GM20431 (cell line): Measurements from ENCODE around the gene STK17A.
"Not testable (repeated sequence)": the region's sequence is repeated elsewhere in the genome, so short reads cannot be mapped to it uniquely, and the experiment has no call there.

Experiments
- in situ Hi-C: fragments of 300-500 bp; cut with MseI, MboI; formaldehyde crosslinking; loops from one replicate; pipeline ENCODE4 v1.15.0; 2020; ENCODE audit warnings: low sequenced_read_pairs; ENCODE audit not compliant: unreplicated experiment

The STK17A gene

DNA sequence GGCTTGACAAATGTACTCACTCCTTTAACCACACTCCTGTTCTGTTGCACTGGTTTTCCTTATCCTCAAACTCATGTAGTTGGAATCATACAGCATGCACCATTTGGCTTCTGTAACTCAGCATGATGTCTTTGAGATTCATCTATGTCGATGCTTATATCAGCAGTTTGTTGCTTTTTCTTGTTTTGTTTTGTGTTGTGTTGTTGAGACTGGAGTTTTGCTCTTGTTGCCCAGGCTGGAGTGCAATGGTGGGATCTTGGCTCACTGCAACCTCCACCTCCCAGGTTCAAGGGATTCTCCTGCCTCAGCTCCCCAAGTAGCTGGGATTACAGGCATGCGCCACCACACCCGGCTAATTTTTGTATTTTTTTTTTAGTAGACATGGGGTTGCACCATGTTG lies 44.9 kb downstream of the STK17A start:
- in situ Hi-C loops = not testable (repeated sequence)

DNA sequence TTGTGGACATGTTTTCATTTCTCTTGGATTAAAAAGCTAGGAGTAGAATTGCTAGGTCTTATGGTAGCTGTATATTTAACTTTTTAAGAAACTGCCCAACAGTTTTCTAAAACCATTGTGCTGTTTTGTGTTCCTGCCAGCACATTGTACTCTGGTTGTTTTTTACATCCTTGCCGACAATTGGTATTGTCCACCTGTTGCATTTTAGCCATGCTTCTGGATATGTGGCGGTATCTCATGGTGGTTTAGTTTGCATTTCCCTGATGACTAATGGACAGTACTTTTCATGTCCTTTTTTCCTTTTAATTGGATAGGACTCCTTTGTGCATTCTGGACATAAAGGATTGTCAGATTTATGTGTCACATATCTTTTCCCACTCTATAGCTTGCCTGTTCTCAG lies 45.5 kb downstream of the STK17A start:
- in situ Hi-C loops = no loop called here

DNA sequence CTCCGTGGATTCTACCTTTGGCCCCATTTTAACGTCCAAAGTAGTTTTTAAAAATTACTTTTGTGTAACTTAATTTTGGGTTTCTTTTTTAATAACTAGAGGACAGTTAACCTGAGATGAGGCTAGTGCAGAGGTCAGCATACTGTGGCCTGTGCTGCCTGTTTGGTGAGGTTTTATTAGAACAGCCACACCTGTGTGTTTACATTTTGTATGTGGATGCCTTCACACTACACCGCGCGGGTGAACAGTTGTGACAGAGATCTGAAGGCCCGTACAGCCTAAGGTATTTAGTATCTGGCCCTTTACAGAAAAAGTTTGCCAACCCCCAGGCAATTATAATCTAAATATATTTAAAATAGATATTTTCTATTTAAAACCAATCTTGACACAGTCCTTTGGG lies 46.9 kb downstream of the STK17A start:
- in situ Hi-C loops = no loop called here

DNA sequence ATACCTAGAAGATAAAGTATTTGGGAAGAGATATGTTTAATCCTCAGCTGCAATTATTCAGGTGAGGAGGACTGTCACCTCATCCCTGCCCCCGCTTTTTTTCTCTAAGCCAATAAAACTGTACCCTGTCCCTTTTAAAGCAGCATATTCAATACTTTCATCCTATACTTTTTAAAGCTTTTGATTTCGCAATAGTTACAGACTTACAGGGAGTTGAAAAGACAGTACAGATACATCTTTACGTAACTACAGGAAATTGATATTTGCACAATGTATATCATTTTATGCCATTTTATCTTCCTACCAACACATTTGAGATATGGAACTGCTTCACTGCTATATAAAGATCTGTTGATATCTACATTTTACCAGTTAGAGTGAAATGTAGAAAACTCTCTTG lies 47.6 kb downstream of the STK17A start:
- in situ Hi-C loops = no loop called here

DNA sequence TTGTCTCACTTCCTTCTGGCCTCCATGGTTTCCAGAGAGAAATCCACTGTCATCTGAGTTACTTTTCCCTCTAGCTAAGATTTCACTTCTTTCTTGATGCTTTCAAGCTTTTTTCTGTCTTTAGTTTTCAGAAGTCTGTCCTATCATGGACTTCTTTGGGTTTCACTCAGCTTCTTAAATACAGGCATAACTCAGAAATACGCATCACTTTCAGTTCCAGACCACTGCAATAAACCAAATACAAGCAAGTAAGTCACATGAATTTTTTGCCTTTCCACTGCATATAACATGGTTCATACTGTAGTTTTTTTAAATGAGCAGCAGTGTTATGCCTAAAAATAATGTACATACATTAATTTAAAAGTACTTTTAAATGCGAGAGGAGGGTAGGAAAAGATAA lies 48.7 kb downstream of the STK17A start:
- in situ Hi-C loops = no loop called here

DNA sequence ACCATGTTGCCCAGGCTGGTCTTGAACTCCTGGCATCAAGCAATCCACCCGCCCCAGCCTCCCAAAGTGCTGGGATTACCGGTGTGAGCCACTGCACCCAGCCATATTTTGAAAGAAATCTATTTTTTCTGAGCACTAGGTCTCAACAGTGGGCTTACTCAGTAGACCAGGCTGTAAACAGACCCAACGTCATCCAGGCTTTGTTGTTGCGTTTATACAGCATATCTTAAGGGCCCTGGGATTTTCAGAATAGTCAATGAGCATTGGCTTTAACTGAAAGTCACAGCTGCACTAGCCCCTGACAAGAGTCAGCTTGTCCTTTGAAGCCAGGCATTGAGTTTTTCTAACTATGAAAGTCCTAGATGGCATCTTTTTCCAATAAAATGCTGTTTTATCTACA lies 49.8 kb downstream of the STK17A start:
- in situ Hi-C loops = no loop called here

DNA sequence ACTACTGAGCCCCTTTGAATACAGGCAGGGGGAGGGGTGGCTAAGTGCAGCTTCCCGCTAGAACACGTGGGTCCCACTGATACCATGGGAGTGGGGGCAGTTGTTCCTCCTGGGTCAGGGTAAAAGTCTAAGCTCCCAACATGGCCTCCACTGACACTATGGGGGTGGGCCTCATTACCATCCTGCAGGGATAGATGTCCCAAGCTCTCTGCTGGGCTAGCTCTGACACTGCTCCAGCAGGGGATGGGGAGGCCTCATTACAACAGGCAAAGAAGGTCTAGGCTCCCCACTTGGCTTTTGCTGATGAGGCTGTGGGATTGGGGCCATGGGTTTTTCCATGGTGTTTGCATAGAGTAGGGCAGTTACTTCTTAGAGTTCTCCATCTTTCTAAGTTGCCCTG lies 51.5 kb downstream of the STK17A start:
- in situ Hi-C loops = no loop called here

DNA sequence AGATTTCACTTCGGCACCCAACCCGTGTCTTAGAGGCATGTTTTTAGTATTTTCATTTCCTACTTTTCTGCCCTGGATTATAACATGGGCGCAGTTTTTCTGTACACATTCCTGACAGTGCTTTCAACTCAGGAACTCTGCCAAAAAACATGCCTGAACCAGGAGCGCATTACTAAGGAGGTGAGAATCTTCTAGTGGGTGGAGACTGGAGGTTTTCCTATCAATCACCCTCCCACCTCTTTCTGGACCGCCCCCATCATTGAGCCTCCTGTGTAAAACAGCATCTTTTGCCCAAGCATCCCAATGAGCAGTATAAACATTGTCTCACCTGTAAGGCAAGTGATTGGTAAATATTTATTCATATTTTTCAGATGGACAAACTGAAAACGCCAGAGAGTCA lies 53.2 kb downstream of the STK17A start:
- in situ Hi-C loops = no loop called here

DNA sequence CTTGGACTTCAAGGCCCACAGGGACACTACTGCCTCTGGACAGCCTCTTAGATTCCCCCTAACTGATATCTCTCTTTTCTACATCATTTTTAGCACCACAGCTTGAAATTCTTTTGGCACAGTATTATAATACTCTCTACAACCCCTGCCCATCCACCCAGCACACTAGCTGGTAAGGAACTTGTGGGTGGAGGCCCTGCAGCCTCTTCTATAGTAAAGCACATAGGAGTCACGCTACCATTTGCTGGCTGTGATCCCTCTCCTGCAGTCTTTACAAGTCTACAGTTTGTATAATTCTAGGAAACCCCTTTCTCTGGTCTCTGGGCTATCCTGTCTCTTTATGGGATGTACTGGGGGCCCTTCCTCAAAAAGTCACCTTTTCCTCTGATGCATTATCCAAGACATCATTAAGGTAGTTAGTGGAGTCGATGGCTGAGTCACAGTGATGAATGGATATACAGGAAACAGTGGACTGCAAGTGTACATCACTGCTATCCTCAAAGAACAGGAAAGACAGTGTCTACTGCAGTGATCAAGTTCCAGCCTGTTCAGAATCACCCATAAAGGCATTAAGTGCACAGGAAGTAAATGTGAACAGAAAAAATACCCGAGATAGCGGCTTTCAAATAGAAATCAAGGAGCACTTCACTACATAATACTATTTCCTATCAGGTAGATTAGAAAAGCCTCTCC lies 54.4 kb downstream of the STK17A start:
- in situ Hi-C loops = no loop called here

DNA sequence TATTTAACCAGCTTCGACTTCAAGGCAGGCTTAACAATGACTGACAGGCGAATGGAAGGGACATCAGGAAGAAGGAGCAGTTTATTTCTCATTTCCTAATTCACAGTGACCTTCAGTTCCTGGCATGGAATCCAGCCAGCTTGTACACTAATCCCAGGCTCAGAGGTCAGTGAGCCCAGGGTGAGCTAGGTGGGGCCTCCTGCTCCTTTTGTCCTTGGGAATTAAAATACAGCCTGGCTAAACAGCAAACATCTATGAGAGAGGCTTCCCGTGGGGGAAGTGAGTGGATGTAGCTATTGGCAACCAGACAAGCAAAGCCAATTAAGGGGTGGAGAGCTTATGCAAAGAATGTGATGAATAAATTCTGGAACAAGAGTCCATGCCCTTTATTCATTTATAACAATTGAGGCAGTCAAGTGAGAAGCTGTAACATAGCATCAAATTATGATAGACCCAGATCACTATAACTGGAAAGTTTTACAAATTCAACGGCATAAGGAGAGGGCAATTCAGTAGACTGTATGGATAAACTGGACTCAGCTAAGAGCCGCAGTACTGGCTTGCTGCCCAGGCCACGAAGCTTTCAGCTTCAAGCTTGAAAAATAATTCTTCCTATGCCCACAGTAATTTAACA lies 57.1 kb downstream of the STK17A start:
- in situ Hi-C loops = no loop called here

DNA sequence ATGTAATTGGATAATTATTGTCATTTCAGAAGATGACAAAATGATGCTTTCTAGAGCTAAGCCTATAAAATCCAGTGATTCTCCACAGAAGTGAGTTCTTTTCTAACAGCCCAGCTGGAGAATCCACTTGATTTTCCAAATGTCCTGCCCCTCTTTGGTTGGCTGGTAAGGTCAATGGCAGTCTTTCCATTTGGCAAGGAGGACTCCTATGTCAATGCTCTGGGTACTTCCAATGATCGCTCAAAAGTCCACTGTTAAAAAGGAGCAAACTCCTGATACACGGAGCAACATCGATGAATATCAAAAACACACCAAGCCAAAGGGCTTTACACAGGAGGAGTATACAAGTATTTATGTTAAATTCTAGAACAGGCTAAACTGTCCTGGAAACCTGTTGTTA lies 57.8 kb downstream of the STK17A start:
- in situ Hi-C loops = no loop called here

DNA sequence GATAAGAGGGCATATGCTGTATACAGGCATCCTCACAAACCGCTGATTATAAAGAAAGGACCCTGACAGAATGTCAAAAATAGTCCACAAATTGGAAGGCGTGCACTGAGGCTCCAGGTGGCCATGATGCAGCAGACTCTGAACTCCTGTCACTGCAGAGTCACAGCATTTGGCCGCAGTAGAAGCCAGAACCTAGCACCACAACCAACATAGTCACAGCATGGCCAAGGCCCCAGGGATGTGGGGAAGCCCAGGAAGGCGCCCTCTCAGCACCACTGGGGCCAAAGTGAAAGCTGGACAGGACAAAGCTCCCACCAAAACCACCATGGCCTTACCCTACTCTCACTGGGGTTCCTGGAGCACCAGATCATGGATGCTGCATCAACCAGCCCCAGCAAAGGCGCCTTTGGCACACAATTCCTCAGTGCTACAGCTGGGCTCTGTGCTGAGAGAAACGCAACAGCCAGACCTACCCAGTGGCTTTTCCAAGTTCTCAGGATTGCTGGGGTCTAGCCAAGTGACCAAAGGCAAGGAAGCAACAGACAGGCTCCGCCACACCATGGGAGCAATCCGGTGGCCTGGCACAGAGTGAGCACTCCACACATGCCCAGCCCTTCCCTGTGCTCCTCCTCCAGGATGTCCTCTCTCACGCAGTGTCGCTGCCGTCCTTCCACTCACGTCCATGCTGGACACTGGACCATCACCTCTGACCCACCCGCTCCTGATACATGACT lies 60.2 kb downstream of the STK17A start:
- in situ Hi-C loops = no loop called here

DNA sequence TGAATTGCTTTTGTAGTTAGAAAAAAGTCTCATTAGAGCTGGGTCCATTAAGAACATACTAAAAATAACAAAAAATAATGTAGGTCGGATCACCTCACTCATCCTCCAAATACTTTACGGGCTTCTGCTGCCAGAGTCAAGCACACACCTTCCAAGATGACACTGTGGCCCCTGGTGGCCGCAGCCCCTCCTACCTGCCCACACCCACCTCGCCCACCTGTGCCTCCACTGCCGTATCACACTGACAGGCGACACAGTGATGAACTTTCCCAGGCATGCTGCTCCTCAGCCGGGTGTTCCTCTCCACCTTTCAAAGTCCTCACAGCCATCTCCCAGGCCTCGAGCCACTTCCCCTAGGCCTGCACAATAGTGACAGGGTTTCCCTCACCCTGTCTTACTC lies 60.9 kb downstream of the STK17A start:
- in situ Hi-C loops = no loop called here

DNA sequence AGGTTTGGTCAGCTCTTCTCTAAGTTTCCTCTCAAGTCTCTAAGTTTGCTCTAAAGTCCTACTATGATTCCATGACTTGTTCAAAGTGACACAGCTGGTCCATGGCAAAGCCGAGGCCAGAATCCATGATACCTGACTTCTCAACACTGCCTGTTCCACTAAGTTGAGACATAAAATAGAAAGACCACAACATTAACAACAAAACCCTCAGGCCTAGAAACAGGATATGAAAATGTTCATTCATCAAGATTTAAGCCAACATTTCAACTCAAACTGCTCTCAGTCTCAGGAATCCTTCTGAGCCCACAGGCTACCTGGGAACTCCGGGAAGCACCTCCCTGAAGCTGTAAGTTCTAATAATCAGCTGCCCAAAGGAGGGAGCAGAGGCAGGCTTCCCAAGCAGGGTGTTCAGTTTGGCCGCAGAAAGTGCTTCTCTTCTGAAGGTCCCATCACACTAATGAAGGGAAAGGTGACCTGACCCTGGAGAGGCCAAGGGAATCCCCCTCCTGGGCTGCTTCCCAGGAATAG lies 62.9 kb downstream of the STK17A start:
- in situ Hi-C loops = no loop called here

DNA sequence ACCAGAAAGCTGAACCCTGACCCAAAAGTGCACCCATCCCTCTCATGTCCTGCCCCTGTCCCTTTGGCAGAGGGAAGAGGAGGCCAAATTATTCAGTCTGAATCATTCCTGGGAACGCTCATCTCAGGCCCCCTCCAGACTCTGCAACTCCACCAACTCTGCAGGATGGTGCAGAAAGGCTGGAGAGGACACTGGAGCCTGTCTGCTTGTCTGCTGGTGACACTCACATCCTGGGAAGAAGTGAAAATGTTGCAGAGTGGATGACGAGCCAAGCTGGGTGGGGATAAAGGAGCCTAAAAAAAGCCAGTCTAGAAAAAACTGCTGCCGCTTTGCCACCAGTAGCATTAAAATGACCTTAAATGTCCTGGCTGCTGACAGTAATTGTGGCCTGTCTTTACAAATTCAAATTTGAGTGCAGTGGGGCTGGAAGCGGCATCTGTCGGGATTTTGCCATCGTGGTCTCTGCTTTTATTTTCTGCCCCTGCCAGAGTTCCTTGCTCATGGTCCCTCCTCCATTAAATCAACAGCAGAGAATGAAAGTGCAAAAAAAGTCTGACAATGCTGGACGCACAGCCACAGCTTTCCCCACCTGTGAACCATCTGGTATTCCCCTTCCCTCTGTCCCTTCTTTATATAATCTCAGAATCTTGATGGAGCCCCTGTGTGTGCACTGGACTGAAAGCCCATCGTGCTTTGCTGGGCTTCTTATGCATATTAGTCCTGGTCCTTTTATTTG lies 63.9 kb downstream of the STK17A start:
- in situ Hi-C loops = no loop called here

DNA sequence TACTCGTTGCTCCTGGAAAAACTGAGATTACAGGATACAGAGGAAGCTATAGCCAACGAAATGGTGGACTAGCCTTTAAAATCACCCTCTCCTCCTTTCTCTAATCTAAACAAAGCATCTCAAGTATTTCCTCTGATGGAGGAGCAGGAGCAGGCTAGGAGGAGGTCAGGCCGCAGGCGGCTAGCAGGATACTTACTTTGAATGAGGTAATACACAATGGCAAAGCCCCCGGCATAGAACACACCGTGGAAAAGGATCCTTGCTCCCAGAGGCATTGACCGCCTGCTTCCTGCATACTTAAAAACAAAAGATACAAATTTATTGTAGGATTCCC lies 64.4 kb downstream of the STK17A start:
- in situ Hi-C loops = no loop called here

DNA sequence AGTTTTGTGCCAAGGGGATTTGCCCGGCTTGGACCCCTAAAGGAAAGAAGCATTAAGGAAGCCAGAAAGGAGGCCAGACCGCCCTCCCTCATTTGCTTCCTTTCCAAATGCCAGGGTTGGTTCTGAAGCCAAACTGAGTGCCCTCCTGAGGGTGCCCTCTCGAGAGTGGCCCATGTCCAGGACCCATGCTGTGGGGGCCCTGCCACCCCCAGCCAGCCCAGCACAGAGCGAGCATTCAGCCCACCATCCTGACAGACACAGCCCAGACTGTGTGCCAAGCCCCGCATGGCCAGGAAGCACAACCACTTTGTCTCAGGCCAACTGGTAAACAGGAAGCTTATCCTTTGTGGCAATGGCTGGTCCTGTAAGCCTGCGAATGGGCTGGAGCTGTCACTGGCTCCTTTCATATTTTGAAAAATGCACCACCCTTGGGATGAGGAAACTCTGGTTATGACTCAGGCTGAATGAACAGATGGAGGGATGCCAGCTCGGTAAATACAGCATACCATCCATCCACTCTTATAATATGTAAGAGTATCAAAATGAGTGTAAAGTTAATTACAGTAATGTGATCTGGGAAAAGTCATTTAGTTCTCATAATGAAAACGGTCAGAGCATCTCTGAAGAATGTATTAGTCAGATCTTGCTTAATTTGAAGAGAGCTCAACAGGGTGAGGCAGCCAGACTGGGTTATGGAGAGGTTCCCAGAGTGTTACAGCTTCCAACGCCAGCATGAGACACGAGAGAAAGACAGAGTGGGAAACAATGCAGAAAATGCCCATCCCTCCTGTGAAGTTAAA lies 65.0 kb downstream of the STK17A start:
- in situ Hi-C loops = no loop called here

DNA sequence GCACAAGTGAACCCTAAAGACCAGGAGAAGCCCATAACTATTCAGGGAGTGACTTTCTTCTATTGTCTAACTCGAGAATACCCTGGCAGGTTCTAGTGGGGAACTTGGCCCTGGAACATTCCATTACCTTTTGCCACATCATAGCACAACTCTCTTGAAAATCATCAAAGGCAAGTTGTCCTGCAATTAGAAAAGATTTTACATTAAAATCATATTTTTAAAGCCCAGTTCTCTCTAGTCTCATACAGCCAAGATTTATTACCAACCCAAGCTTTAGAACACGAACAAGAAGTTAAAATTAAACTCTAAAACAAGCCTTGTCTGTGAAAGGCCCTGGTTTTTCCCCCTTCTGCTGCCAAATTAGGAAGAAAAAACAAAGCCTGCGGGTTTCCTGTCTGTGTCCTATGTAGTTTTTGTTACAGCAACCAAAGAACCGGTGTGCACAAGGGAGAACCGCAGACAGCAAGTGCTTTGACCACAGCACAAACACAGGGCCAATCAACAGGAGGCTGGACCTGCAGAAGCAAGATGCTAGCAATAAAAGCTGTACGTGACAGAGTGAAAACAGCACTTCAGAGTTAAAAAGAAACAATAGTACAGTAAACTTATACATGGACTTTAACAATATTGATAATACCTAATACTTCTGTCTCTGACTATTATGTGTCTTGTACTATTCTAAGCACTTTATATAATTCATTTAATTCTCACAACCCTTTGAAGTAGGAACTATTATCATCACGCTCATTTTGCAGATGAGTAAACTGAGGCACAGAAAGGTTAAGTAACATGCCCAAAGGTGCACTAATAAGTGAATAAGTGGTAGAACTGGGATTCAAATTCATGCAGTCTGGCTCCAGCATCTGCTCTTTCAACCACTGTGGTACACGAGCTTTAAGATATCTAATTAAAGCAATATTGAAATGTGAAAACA lies 65.8 kb downstream of the STK17A start:
- in situ Hi-C loops = no loop called here

DNA sequence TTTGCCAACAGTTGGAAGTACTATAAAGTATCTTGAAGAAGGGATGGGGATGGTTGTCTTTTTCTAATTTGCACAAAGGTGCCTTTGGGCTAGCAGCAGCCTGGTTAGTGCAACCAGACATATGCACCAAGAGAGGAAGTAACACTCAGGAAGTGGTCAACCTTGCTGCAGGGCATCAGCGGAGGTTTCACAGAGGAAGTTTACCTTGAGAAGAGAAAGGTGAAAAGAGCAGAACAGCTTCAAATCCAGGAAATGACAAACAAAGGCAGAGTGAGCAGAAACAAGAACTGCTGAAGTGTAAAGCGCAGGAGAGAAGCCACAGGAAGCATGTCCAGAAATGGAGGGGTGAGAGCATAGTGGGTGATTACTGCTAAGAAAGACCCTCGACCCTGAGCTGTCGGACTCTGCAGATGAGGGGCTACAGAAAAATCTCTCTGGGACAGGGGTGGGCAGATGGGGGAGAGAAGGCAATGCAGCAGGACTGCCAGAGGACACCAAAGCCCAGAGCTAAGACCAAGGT lies 66.9 kb downstream of the STK17A start:
- in situ Hi-C loops = no loop called here
